Effector memory CD4-positive, alpha-beta T cell (primary cell): Measurements from ENCODE around the gene PANK1.

Experiments
- DNase-seq, 3 donors: peaks; one replicate each; pipeline ENCODE4 v3.0.0-alpha.2; 2020
- H3K27ac ChIP-seq: 2 replicates; pipeline ENCODE4 v1.7.0; 2013; ENCODE audit warnings: mild to moderate bottlenecking, low read length, moderate library complexity; ENCODE audit not compliant: insufficient read depth, poor library complexity, severe bottlenecking
- H3K27me3 ChIP-seq: replicated peaks from 2 replicates; pipeline ENCODE4 v1.7.0; 2013; ENCODE audit warnings: mild to moderate bottlenecking, low read length; ENCODE audit not compliant: insufficient read depth, control insufficient read depth, poor library complexity, severe bottlenecking
- H3K36me3 ChIP-seq: 2 replicates; pipeline ENCODE4 v1.7.0; 2013; ENCODE audit warnings: mild to moderate bottlenecking, low read length, moderate library complexity; ENCODE audit not compliant: control insufficient read depth, insufficient read depth
- H3K4me1 ChIP-seq: 2 replicates; pipeline ENCODE4 v1.7.0; 2013; ENCODE audit warnings: low read length, mild to moderate bottlenecking; ENCODE audit not compliant: control insufficient read depth, insufficient read depth, poor library complexity, severe bottlenecking
- H3K4me3 ChIP-seq: 2 replicates; pipeline ENCODE4 v1.7.0; 2013; ENCODE audit warnings: low read length, low read depth, mild to moderate bottlenecking; ENCODE audit not compliant: insufficient read depth, poor library complexity, severe bottlenecking
- H3K9me3 ChIP-seq: 2 replicates; pipeline ENCODE4 v1.7.0; 2013; ENCODE audit warnings: mild to moderate bottlenecking, low read length, moderate library complexity; ENCODE audit not compliant: control insufficient read depth

PANK1 gene

GRCh38 chr10:89669985-89670384 lies 24.9 kb upstream of the PANK1 start:
- no peaks in the 10 kb centered on the region for H3K4me1 ChIP-seq

GRCh38 chr10:89668386-89669071 lies 23.5 kb upstream of the PANK1 start:
- Histone ChIP-seq H3K9me3 (no peaks in the 10 kb centered on the region), H3K36me3 (no peaks in the 10 kb centered on the region), H3K4me1 (no peaks in the 10 kb centered on the region), H3K27me3 (no peaks in the 10 kb centered on the region), H3K4me3 (no peak overlapping the region), H3K27ac (no peak overlapping the region)
- DNase-seq: no peak

More at GRCh38 chr10:89669985-89670384, 24.9 kb upstream of the PANK1 start:
- H3K9me3 ChIP-seq: no peaks in the 10 kb centered on the region
- H3K27ac ChIP-seq: no peak overlapping the region
- H3K36me3 ChIP-seq: no peaks in the 10 kb centered on the region
- no peak for DNase-seq
- no peaks in the 10 kb centered on the region for H3K27me3 ChIP-seq
- H3K4me3 ChIP-seq: no peak overlapping the region

- no peak overlapping the region for H3K4me3 ChIP-seq
- H3K4me1 ChIP-seq: no peaks in the 10 kb centered on the region
- H3K36me3 ChIP-seq: no peaks in the 10 kb centered on the region
- H3K9me3 ChIP-seq: no peaks in the 10 kb centered on the region
- no peaks in the 10 kb centered on the region for H3K27me3 ChIP-seq
- no peak for DNase-seq
- H3K27ac ChIP-seq: no peak overlapping the region
Measured at GRCh38 chr10:89666138-89666537, 21.1 kb upstream of the PANK1 start.

- Histone ChIP-seq H3K27me3 (no peaks in the 10 kb centered on the region), H3K4me3 (no peak overlapping the region), H3K27ac (no peak overlapping the region), H3K36me3 (no peaks in the 10 kb centered on the region), H3K9me3 (no peaks in the 10 kb centered on the region), H3K4me1 (no peaks in the 10 kb centered on the region)
- no peak for DNase-seq
Measured at GRCh38 chr10:89665302-89665701, 20.3 kb upstream of the PANK1 start.

- H3K4me3 ChIP-seq: no peak overlapping the region
- no peak for DNase-seq
- no peaks in the 10 kb centered on the region for H3K9me3 ChIP-seq
- no peaks in the 10 kb centered on the region for H3K27me3 ChIP-seq
- H3K4me1 ChIP-seq: no peaks in the 10 kb centered on the region
- no peak overlapping the region for H3K27ac ChIP-seq
- H3K36me3 ChIP-seq: no peaks in the 10 kb centered on the region
Measured at GRCh38 chr10:89664203-89664602, 19.2 kb upstream of the PANK1 start.

GRCh38 chr10:89663144-89663543 lies 18.1 kb upstream of the PANK1 start:
- no peak overlapping the region for H3K4me3 ChIP-seq
- DNase-seq: no peak
- no peaks in the 10 kb centered on the region for H3K27me3 ChIP-seq
- H3K4me1 ChIP-seq: no peaks in the 10 kb centered on the region
- no peaks in the 10 kb centered on the region for H3K36me3 ChIP-seq
- H3K9me3 ChIP-seq: no peaks in the 10 kb centered on the region
- no peak overlapping the region for H3K27ac ChIP-seq

GRCh38 chr10:89662596-89662995 lies 17.6 kb upstream of the PANK1 start:
- Histone ChIP-seq H3K9me3 (no peaks in the 10 kb centered on the region), H3K27ac (no peak overlapping the region), H3K27me3 (no peaks in the 10 kb centered on the region), H3K4me1 (no peaks in the 10 kb centered on the region), H3K4me3 (no peak overlapping the region), H3K36me3 (no peaks in the 10 kb centered on the region)
- DNase-seq: no peak

GRCh38 chr10:89659143-89660131 lies 14.4 kb upstream of the PANK1 start:
- no peak overlapping the region for H3K27ac ChIP-seq
- H3K9me3 ChIP-seq: no peaks in the 10 kb centered on the region
- H3K36me3 ChIP-seq: no peaks in the 10 kb centered on the region
- no peak for DNase-seq
- no peaks in the 10 kb centered on the region for H3K4me1 ChIP-seq
- H3K27me3 ChIP-seq: no peaks in the 10 kb centered on the region
- no peak overlapping the region for H3K4me3 ChIP-seq

GRCh38 chr10:89657302-89657701 lies 12.3 kb upstream of the PANK1 start:
- no peak for DNase-seq
- Histone ChIP-seq H3K4me1 (no peaks in the 10 kb centered on the region), H3K27me3 (no peaks in the 10 kb centered on the region), H3K27ac (no peak overlapping the region), H3K9me3 (no peaks in the 10 kb centered on the region), H3K36me3 (no peaks in the 10 kb centered on the region), H3K4me3 (no peak overlapping the region)

GRCh38 chr10:89655722-89656121 lies 10.7 kb upstream of the PANK1 start:
- Histone ChIP-seq H3K27me3 (no peaks in the 10 kb centered on the region), H3K9me3 (no peaks in the 10 kb centered on the region), H3K4me3 (no peak overlapping the region), H3K27ac (no peak overlapping the region), H3K4me1 (no peaks in the 10 kb centered on the region), H3K36me3 (no peaks in the 10 kb centered on the region)
- DNase-seq: no peak
